Mucosa of descending colon (tissue), 3 donors: ENCODE data around the gene PMFBP1. TPM values are rescaled to one million over a fixed set of nuclear protein-coding genes. Genes with fewer than 3 reads are reported as not detected.

Experiments used
- ATAC-seq: fragments of 200-7000 bp; cut with Tn5 transposase; one replicate; pipeline ENCODE4 v1.9.1; 2020; ENCODE audit warnings: mild to moderate bottlenecking, moderate library complexity
- DNase-seq, 3 donors: peaks; one replicate each; pipeline ENCODE4 v3.0.0-alpha.2; 2020
- H3K36me3 ChIP-seq: fragments of 200-600 bp; one replicate; pipeline ENCODE4 v1.8.0; 2021; ENCODE audit warnings: low read depth, mild to moderate bottlenecking
- H3K4me1 ChIP-seq: fragments of 200-600 bp; one replicate; pipeline ENCODE4 v1.8.0; 2021; ENCODE audit warnings: low read depth, mild to moderate bottlenecking
- H3K4me3 ChIP-seq: fragments of 200-600 bp; one replicate; pipeline ENCODE4 v1.8.0; 2021; ENCODE audit warnings: mild to moderate bottlenecking
- H3K9me3 ChIP-seq: fragments of 200-600 bp; one replicate; pipeline ENCODE4 v1.8.0; 2021; ENCODE audit warnings: mild to moderate bottlenecking
- intact Hi-C, 2 donors: fragments of 100-400 bp; cut with DNase I in 1 of 2; cut with micrococcal nuclease in 1 of 2; formaldehyde crosslinking; loops; one replicate each; pipeline versions ENCODE4 v1.11.0 to v1.11.1; 2022; cut with DNase I, micrococcal nuclease
- total RNA-seq, 3 donors: library from RNA; stranded (reverse); fragmentation: NEBNext Ultra II Directional in 2 of 3; extraction: Animal tissue kit (Norgen Biotek cat#: 25700) in 2 of 3; gene quantifications; one replicate each; pipeline versions ENCODE4 v1.2.1 to v1.2.4, GENCODE V29; 2021 to 2023
- TF ChIP-seq, protein P1 (sequence below): fragments of 200-600 bp; IDR thresholded peaks from one replicate; pipeline ENCODE4 v1.8.0; 2022; ENCODE audit warnings: antibody characterized with exemption, mild to moderate bottlenecking
- donor health status: DM: no; HTN: no; CAD: no; lungs with moderate emphysema.
- donor health status: DM: no; HTN: no; CAD: no.
- donor health status: DM: no; HTN: yes; CAD: no.

The PMFBP1 gene
- total RNA-seq, 3 donors from 2014 or later: 3.6 to 9.7 (median 7.2) TPM

- ATAC-seq (no peak), DNase-seq (no peak)
- TF ChIP-seq, protein P1, sequence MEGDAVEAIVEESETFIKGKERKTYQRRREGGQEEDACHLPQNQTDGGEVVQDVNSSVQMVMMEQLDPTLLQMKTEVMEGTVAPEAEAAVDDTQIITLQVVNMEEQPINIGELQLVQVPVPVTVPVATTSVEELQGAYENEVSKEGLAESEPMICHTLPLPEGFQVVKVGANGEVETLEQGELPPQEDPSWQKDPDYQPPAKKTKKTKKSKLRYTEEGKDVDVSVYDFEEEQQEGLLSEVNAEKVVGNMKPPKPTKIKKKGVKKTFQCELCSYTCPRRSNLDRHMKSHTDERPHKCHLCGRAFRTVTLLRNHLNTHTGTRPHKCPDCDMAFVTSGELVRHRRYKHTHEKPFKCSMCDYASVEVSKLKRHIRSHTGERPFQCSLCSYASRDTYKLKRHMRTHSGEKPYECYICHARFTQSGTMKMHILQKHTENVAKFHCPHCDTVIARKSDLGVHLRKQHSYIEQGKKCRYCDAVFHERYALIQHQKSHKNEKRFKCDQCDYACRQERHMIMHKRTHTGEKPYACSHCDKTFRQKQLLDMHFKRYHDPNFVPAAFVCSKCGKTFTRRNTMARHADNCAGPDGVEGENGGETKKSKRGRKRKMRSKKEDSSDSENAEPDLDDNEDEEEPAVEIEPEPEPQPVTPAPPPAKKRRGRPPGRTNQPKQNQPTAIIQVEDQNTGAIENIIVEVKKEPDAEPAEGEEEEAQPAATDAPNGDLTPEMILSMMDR: no peak
- no peaks in the 10 kb centered on the region for H3K9me3 ChIP-seq
- no peaks in the 10 kb centered on the region for H3K4me1 ChIP-seq
- H3K36me3 ChIP-seq: peaks cover 21% of the 10 kb centered on the region
- intact Hi-C loops: no loop called here
- no peak overlapping the region for H3K4me3 ChIP-seq
Measured at GRCh38 chr16:72112906-72113615, 58.9 kb downstream of the PMFBP1 start.

DNA sequence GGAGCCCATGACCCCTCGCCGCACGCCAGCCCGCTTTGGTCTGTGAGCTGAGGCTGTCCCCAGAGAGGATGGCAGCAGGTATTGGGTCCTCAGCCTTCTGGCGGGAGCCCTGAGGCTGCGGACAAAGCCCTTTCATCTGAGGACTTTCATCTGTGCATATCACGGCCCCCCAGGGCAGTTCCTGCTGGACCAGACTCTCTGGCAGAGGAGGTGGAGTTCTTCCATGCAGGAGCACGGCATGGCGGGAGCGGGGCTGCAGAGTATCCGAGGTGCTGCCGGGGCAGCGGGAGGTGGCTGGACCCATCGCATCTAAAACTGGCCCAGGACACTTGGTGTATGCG lies 59.5 kb downstream of the PMFBP1 start:
- TF ChIP-seq, protein P1: no peak
- Histone ChIP-seq H3K9me3 (no peaks in the 10 kb centered on the region), H3K4me1 (no peaks in the 10 kb centered on the region), H3K4me3 (no peak overlapping the region), H3K36me3 (peaks cover 23% of the 10 kb centered on the region)
- peak; percentile 13 for ATAC-seq
- DNase-seq: no peak
- intact Hi-C loops: no loop called here

- Histone ChIP-seq H3K4me1 (no peaks in the 10 kb centered on the region), H3K9me3 (no peaks in the 10 kb centered on the region), H3K4me3 (no peak overlapping the region), H3K36me3 (peaks cover 25% of the 10 kb centered on the region)
- ATAC-seq: peak; percentile 13
- TF ChIP-seq, protein P1: no peak
- no peak for DNase-seq
- intact Hi-C loops: no loop called here
Measured at GRCh38 chr16:72111657-72112451, 60.1 kb downstream of the PMFBP1 start.

DNA sequence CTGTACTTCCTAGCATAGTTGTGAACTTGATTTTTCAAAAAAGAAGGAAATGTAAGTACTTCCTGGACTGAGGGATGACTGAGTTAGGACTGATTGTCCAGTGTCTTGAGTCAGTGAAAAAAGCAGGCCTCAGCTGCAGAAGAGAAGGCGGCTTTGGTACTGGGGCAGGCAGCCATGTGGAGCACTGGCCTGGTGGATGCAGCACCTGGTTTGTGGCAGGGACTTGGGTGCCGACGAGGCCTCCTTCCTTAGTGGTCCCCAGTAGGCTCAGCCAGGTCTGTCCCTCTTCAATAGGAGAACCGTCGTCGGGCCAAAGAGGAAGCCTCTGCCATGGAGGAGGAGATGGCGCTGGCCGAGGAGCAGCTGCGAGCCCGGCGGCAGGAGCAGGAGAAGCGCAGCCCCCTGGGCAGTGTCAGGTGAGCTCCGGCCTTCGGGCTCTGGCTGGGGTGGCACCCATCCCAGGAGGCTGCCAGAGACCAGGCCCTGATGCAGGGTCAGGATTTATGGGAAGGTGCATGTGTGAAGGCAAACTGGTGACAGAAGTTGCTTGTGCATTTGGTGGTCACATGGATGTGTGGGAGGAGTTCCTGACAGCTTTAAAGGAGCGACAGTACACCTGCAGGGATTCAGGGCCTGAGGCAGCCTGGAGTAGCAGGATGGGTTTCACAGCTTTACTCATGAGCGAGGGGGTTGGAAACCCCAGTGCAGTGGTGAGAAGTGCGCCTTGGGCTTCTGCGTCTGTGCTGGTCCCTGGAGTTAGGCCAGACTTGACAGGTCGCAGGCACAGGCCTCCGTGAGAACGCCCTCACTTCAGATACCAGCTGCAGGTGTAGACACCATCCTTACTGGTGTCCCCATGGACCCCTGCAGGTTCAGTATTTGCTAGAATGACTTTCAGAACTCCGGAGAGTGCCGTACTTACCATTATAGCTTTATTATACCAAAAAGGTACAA lies 61.0 kb downstream of the PMFBP1 start:
- no peak overlapping the region for H3K4me3 ChIP-seq
- ATAC-seq: no peak
- DNase-seq: no peak
- TF ChIP-seq, protein P1: no peak
- peaks cover 35% of the 10 kb centered on the region for H3K36me3 ChIP-seq
- intact Hi-C loops: no loop called here
- no peaks in the 10 kb centered on the region for H3K4me1 ChIP-seq
- H3K9me3 ChIP-seq: no peaks in the 10 kb centered on the region

- Histone ChIP-seq H3K4me1 (no peaks in the 10 kb centered on the region), H3K9me3 (no peaks in the 10 kb centered on the region), H3K4me3 (no peak overlapping the region), H3K36me3 (peaks cover 43% of the 10 kb centered on the region)
- ATAC-seq (no peak), DNase-seq (no peak)
- TF ChIP-seq, protein P1: no peak
- intact Hi-C loops: no loop called here
Measured at GRCh38 chr16:72109966-72110530, 61.9 kb downstream of the PMFBP1 start.
